Limb (tissue), 2 donors: ENCODE data around the gene WDR12.
A peak's percentile ranks its signal among the peaks of the same experiment; 100 is the strongest.
"Not testable (repeated sequence)": the region's sequence is repeated elsewhere in the genome, so short reads cannot be mapped to it uniquely, and the experiment has no call there.

Experiments
- DNase-seq, 2 donors: peaks; one replicate each; pipeline ENCODE4 v3.0.0-alpha.2; 2016; ENCODE audit errors: extremely low spot score in 2 of 2

WDR12 gene

GRCh38 chr2:202911512-202912341, at the start of gene WDR12, which contains the start of gene CARF:
TSS of gene WDR12 (minus strand) at chr2:202911673. CDS start at chr2:202911476, 197 bp downstream.
TSS of gene CARF (plus strand) at chr2:202912275. CDS start at chr2:202941903, 29,628 bp downstream.
- peak; percentile 93 to 97 for DNase-seq

- DNase-seq = no peak
Measured at GRCh38 chr2:202960524-202960923, 49.1 kb upstream of the WDR12 start.

GRCh38 chr2:202950592-202950991, 39.1 kb upstream of the WDR12 start:
- no peak for DNase-seq

- not testable (repeated sequence) for DNase-seq
Measured at GRCh38 chr2:202949333-202949732, 37.9 kb upstream of the WDR12 start.

GRCh38 chr2:202945497-202945896, 34.0 kb upstream of the WDR12 start:
- DNase-seq = no peak

- DNase-seq = no peak
Measured at GRCh38 chr2:202944816-202945215, 33.3 kb upstream of the WDR12 start.

GRCh38 chr2:202944408-202944807, 32.9 kb upstream of the WDR12 start:
- DNase-seq = no peak

GRCh38 chr2:202941771-202942170, 30.3 kb upstream of the WDR12 start:
- no peak for DNase-seq

- DNase-seq = no peak
Measured at GRCh38 chr2:202938960-202939359, 27.5 kb upstream of the WDR12 start.

- DNase-seq = no peak
Measured at GRCh38 chr2:202934456-202934855, 23.0 kb upstream of the WDR12 start.

GRCh38 chr2:202933958-202934357, 22.5 kb upstream of the WDR12 start:
- no peak for DNase-seq

GRCh38 chr2:202933139-202933510, 21.7 kb upstream of the WDR12 start:
- no peak for DNase-seq

GRCh38 chr2:202932425-202933138, 21.1 kb upstream of the WDR12 start:
- no peak for DNase-seq

GRCh38 chr2:202918860-202919259, 7.4 kb upstream of the WDR12 start:
- DNase-seq = peak in 1 of 2 donors; percentile 6

GRCh38 chr2:202912342-202913201, 1.1 kb upstream of the WDR12 start:
- peak in 1 of 2 donors; percentile 36 for DNase-seq

GRCh38 chr2:202911203-202911511, 316 bp downstream of the WDR12 start:
- DNase-seq = no peak

GRCh38 chr2:202910698-202911097, 775 bp downstream of the WDR12 start:
- DNase-seq = no peak

GRCh38 chr2:202910250-202910649, 1.2 kb downstream of the WDR12 start:
- DNase-seq = not testable (repeated sequence)

GRCh38 chr2:202909394-202910192, 1.9 kb downstream of the WDR12 start:
- no peak for DNase-seq

- DNase-seq = no peak
Measured at GRCh38 chr2:202908186-202908585, 3.3 kb downstream of the WDR12 start.

GRCh38 chr2:202905507-202905906, 6.0 kb downstream of the WDR12 start:
- DNase-seq = not testable (repeated sequence)
